ENCODE measurements around the gene G6PC1.
"Not testable (repeated sequence)": the region's sequence is repeated elsewhere in the genome, so short reads cannot be mapped to it uniquely, and the experiment has no call there.

Gene G6PC1

GRCh38 chr17:42908872-42909700 is 8.5 kb downstream of the G6PC1 start:
- 88% methylated on average over 7 of the region's 7 CpGs for WGBS
- Histone ChIP-seq H3K4me1 (ENCODE audit: insufficient read depth, low read length) (no peaks in the 10 kb centered on the region), H3K27ac (ENCODE audit: low read depth, low read length) (no peak overlapping the region)

GRCh38 chr17:42913522-42913921 is 12.9 kb downstream of the G6PC1 start:
- no peaks in the 10 kb centered on the region for H3K27me3 ChIP-seq (ENCODE audit: insufficient read depth, low read length)
- H3K4me1 ChIP-seq (ENCODE audit: insufficient read depth, low read length): no peaks in the 10 kb centered on the region
- no peak overlapping the region for H3K9ac ChIP-seq (ENCODE audit: low read depth, low read length)
- H3K36me3 ChIP-seq (ENCODE audit: insufficient read depth, low read length): no peaks in the 10 kb centered on the region
- no peaks in the 10 kb centered on the region for H3K9me3 ChIP-seq (ENCODE audit: insufficient read depth, low read depth, low read length)
- no peak overlapping the region for H3K4me3 ChIP-seq (ENCODE audit: low read length)
- WGBS: 79% methylated on average over 2 of the region's 2 CpGs
- no peak overlapping the region for H3K27ac ChIP-seq (ENCODE audit: low read depth, low read length)

More at GRCh38 chr17:42908872-42909700, 8.5 kb downstream of the G6PC1 start:
- H3K9ac ChIP-seq (ENCODE audit: low read depth, low read length): no peak overlapping the region
- no peak overlapping the region for H3K4me3 ChIP-seq (ENCODE audit: low read length)
- H3K9me3 ChIP-seq (ENCODE audit: insufficient read depth, low read depth, low read length): no peaks in the 10 kb centered on the region
- no peaks in the 10 kb centered on the region for H3K36me3 ChIP-seq (ENCODE audit: insufficient read depth, low read length)
- no peaks in the 10 kb centered on the region for H3K27me3 ChIP-seq (ENCODE audit: insufficient read depth, low read length)

GRCh38 chr17:42913981-42914617 is 13.5 kb downstream of the G6PC1 start:
- Histone ChIP-seq H3K27ac (ENCODE audit: low read depth, low read length) (no peak overlapping the region), H3K4me1 (ENCODE audit: insufficient read depth, low read length) (no peaks in the 10 kb centered on the region), H3K9me3 (ENCODE audit: insufficient read depth, low read depth, low read length) (no peaks in the 10 kb centered on the region), H3K27me3 (ENCODE audit: insufficient read depth, low read length) (no peaks in the 10 kb centered on the region), H3K4me3 (ENCODE audit: low read length) (no peak overlapping the region), H3K36me3 (ENCODE audit: insufficient read depth, low read length) (no peaks in the 10 kb centered on the region), H3K9ac (ENCODE audit: low read depth, low read length) (no peak overlapping the region)
- 84% methylated on average over 2 of the region's 3 CpGs for WGBS

- 94% methylated on average over 6 of the region's 6 CpGs for WGBS
- H3K4me1 ChIP-seq (ENCODE audit: insufficient read depth, low read length); H3K9me3 ChIP-seq (ENCODE audit: insufficient read depth, low read depth, low read length); H3K4me3 ChIP-seq (ENCODE audit: low read length); H3K27me3 ChIP-seq (ENCODE audit: insufficient read depth, low read length); H3K27ac ChIP-seq (ENCODE audit: low read depth, low read length); H3K36me3 ChIP-seq (ENCODE audit: insufficient read depth, low read length); H3K9ac ChIP-seq (ENCODE audit: low read depth, low read length): not testable (repeated sequence)
Measured at GRCh38 chr17:42915288-42915687, 14.7 kb downstream of the G6PC1 start.

- H3K4me1 ChIP-seq (ENCODE audit: insufficient read depth, low read length); H3K36me3 ChIP-seq (ENCODE audit: insufficient read depth, low read length); H3K27ac ChIP-seq (ENCODE audit: low read depth, low read length); H3K4me3 ChIP-seq (ENCODE audit: low read length); H3K27me3 ChIP-seq (ENCODE audit: insufficient read depth, low read length); H3K9me3 ChIP-seq (ENCODE audit: insufficient read depth, low read depth, low read length); H3K9ac ChIP-seq (ENCODE audit: low read depth, low read length): not testable (repeated sequence)
- WGBS: 88% methylated on average over 2 of the region's 4 CpGs
Measured at GRCh38 chr17:42916388-42917235, 16.0 kb downstream of the G6PC1 start.

GRCh38 chr17:42917236-42917603 is 16.6 kb downstream of the G6PC1 start:
- H3K27ac ChIP-seq (ENCODE audit: low read depth, low read length): no peak overlapping the region; the same call in 1 of the 2 replicates

GRCh38 chr17:42918902-42919521 is 18.4 kb downstream of the G6PC1 start:
- no peak overlapping the region for H3K27ac ChIP-seq (ENCODE audit: low read depth, low read length)
- no peaks in the 10 kb centered on the region for H3K9me3 ChIP-seq (ENCODE audit: insufficient read depth, low read depth, low read length)
- H3K9ac ChIP-seq (ENCODE audit: low read depth, low read length): no peak overlapping the region
- WGBS: 93% methylated on average over 2 of the region's 3 CpGs
- peaks cover 7% of the 10 kb centered on the region; the same call in 1 of the 2 replicates for H3K4me1 ChIP-seq (ENCODE audit: insufficient read depth, low read length)
- no peaks in the 10 kb centered on the region for H3K36me3 ChIP-seq (ENCODE audit: insufficient read depth, low read length)
- no peak overlapping the region for H3K4me3 ChIP-seq (ENCODE audit: low read length)
- H3K27me3 ChIP-seq (ENCODE audit: insufficient read depth, low read length): no peaks in the 10 kb centered on the region

More at GRCh38 chr17:42917236-42917603, 16.6 kb downstream of the G6PC1 start:
- Histone ChIP-seq H3K36me3 (ENCODE audit: insufficient read depth, low read length) (no peaks in the 10 kb centered on the region), H3K4me3 (ENCODE audit: low read length) (no peak overlapping the region), H3K27me3 (ENCODE audit: insufficient read depth, low read length) (no peaks in the 10 kb centered on the region), H3K9ac (ENCODE audit: low read depth, low read length) (no peak overlapping the region), H3K9me3 (ENCODE audit: insufficient read depth, low read depth, low read length) (no peaks in the 10 kb centered on the region), H3K4me1 (ENCODE audit: insufficient read depth, low read length) (peaks cover 7% of the 10 kb centered on the region; the same call in 1 of the 2 replicates)
- WGBS: 75% methylated on average over 8 of the region's 8 CpGs

GRCh38 chr17:42919522-42920077 is 19.0 kb downstream of the G6PC1 start:
- WGBS: 92% methylated on average over 10 of the region's 10 CpGs
- H3K4me1 ChIP-seq (ENCODE audit: insufficient read depth, low read length); H3K4me3 ChIP-seq (ENCODE audit: low read length); H3K27me3 ChIP-seq (ENCODE audit: insufficient read depth, low read length); H3K36me3 ChIP-seq (ENCODE audit: insufficient read depth, low read length); H3K27ac ChIP-seq (ENCODE audit: low read depth, low read length); H3K9me3 ChIP-seq (ENCODE audit: insufficient read depth, low read depth, low read length); H3K9ac ChIP-seq (ENCODE audit: low read depth, low read length): not testable (repeated sequence)

GRCh38 chr17:42920106-42920900 is 19.7 kb downstream of the G6PC1 start:
- H3K27ac ChIP-seq (ENCODE audit: low read depth, low read length): no peak overlapping the region
- no peaks in the 10 kb centered on the region for H3K27me3 ChIP-seq (ENCODE audit: insufficient read depth, low read length)
- no peaks in the 10 kb centered on the region for H3K36me3 ChIP-seq (ENCODE audit: insufficient read depth, low read length)
- 90% methylated on average over 10 of the region's 10 CpGs for WGBS
- H3K9ac ChIP-seq (ENCODE audit: low read depth, low read length): no peak overlapping the region
- H3K4me3 ChIP-seq (ENCODE audit: low read length): no peak overlapping the region
- peaks cover 10% of the 10 kb centered on the region; the same call in 1 of the 2 replicates for H3K4me1 ChIP-seq (ENCODE audit: insufficient read depth, low read length)
- H3K9me3 ChIP-seq (ENCODE audit: insufficient read depth, low read depth, low read length): no peaks in the 10 kb centered on the region

- no peak overlapping the region for H3K4me3 ChIP-seq (ENCODE audit: low read length)
- 62% methylated on average over 3 of the region's 3 CpGs for WGBS
- no peaks in the 10 kb centered on the region for H3K9me3 ChIP-seq (ENCODE audit: insufficient read depth, low read depth, low read length)
- H3K9ac ChIP-seq (ENCODE audit: low read depth, low read length): no peak overlapping the region
- H3K27ac ChIP-seq (ENCODE audit: low read depth, low read length): no peak overlapping the region
- peaks cover 10% of the 10 kb centered on the region; the same call in 1 of the 2 replicates for H3K4me1 ChIP-seq (ENCODE audit: insufficient read depth, low read length)
- no peaks in the 10 kb centered on the region for H3K27me3 ChIP-seq (ENCODE audit: insufficient read depth, low read length)
- no peaks in the 10 kb centered on the region for H3K36me3 ChIP-seq (ENCODE audit: insufficient read depth, low read length)
Measured at GRCh38 chr17:42920922-42921321, 20.3 kb downstream of the G6PC1 start.
